Measurements from ENCODE around the gene C6. TPM values are rescaled to one million over a fixed set of nuclear protein-coding genes. Genes with fewer than 3 reads are reported as not detected.

C6 gene
- total RNA-seq, 4 donors from 2014 or later = 1.7 to 6.3 (median 3.1) TPM

GRCh38 chr5:41181691-41182564, 31.4 kb downstream of the C6 start:
- H3K4me3 ChIP-seq = no peak overlapping the region
- 63% methylated on average over 5 of the region's 5 CpGs for WGBS
- peaks cover 0 to 12% (median 2%) of the 10 kb centered on the region in 4 donors for H3K4me1 ChIP-seq
- no peaks in the 10 kb centered on the region for H3K9me3 ChIP-seq
- intact Hi-C loops (cut with DNase I) = no loop called here
- no peaks in the 10 kb centered on the region for H3K27me3 ChIP-seq
- no peaks in the 10 kb centered on the region for H3K36me3 ChIP-seq
- no peak for DNase-seq (ENCODE audit: extremely low spot score)
- no peak overlapping the region for H3K27ac ChIP-seq (replicated peaks in 1 of 4)
- no peak for TF ChIP-seq POLR2AphosphoS5 (IDR thresholded peaks at IDR 0.05)
- no peak for TF ChIP-seq CTCF (IDR thresholded peaks at IDR 0.05)
- TF ChIP-seq EP300 (IDR thresholded peaks at IDR 0.05) = no peak
- no peak for TF ChIP-seq POLR2A (IDR thresholded peaks at IDR 0.05; ENCODE audit: low read depth)

- intact Hi-C loops (cut with DNase I) = no loop called here
- Histone ChIP-seq H3K36me3 (no peaks in the 10 kb centered on the region), H3K4me1 (peaks cover 0 to 6% (median 2%) of the 10 kb centered on the region in 4 donors), H3K9me3 (no peaks in the 10 kb centered on the region), H3K4me3 (no peak overlapping the region), H3K27ac (replicated peaks in 1 of 4) (no peak overlapping the region), H3K27me3 (no peaks in the 10 kb centered on the region)
- TF ChIP-seq POLR2A (IDR thresholded peaks at IDR 0.05; ENCODE audit: low read depth) (no peak), EP300 (IDR thresholded peaks at IDR 0.05) (no peak), POLR2AphosphoS5 (IDR thresholded peaks at IDR 0.05) (peak in 1 of 2 donors; percentile 10), CTCF (IDR thresholded peaks at IDR 0.05) (no peak)
- WGBS = 46% methylated on average over 3 of the region's 3 CpGs
- DNase-seq (ENCODE audit: extremely low spot score) = no peak
Measured at GRCh38 chr5:41176952-41177351, 36.4 kb downstream of the C6 start.

- no peaks in the 10 kb centered on the region for H3K4me1 ChIP-seq
- intact Hi-C loops (cut with DNase I) = no loop called here
- no peak overlapping the region for H3K4me3 ChIP-seq
- no peak overlapping the region for H3K27ac ChIP-seq (replicated peaks in 1 of 4)
- no peak for TF ChIP-seq POLR2AphosphoS5 (IDR thresholded peaks at IDR 0.05)
- TF ChIP-seq POLR2A (IDR thresholded peaks at IDR 0.05; ENCODE audit: low read depth) = no peak
- no peak for TF ChIP-seq CTCF (IDR thresholded peaks at IDR 0.05)
- no peak for TF ChIP-seq EP300 (IDR thresholded peaks at IDR 0.05)
- DNase-seq (ENCODE audit: extremely low spot score) = no peak
- no peaks in the 10 kb centered on the region for H3K36me3 ChIP-seq
- WGBS = 86% methylated on average over 3 of the region's 3 CpGs
- no peaks in the 10 kb centered on the region for H3K9me3 ChIP-seq
- H3K27me3 ChIP-seq = no peaks in the 10 kb centered on the region
Measured at GRCh38 chr5:41172012-41172411, 41.3 kb downstream of the C6 start.

- Histone ChIP-seq H3K9me3 (no peaks in the 10 kb centered on the region), H3K27ac (replicated peaks in 1 of 4) (no peak overlapping the region), H3K4me3 (no peak overlapping the region), H3K27me3 (no peaks in the 10 kb centered on the region), H3K36me3 (peaks cover 0 to 4% (median 0%) of the 10 kb centered on the region in 4 donors), H3K4me1 (no peaks in the 10 kb centered on the region)
- TF ChIP-seq CTCF (IDR thresholded peaks at IDR 0.05) (no peak), POLR2A (IDR thresholded peaks at IDR 0.05; ENCODE audit: low read depth) (no peak), POLR2AphosphoS5 (IDR thresholded peaks at IDR 0.05) (no peak), EP300 (IDR thresholded peaks at IDR 0.05) (no peak)
- DNase-seq (ENCODE audit: extremely low spot score) = no peak
- intact Hi-C loops (cut with DNase I) = no loop called here
- WGBS = 61% methylated on average over 1 of the region's 1 CpG
Measured at GRCh38 chr5:41161271-41161670, 52.1 kb downstream of the C6 start.
